Endothelial cell of umbilical vein (primary cell): ENCODE data around the gene STX4.

Experiments
- EZH2 ChIP-seq: IDR thresholded peaks from 2 replicates; pipeline ENCODE4 v1.6.1; 2012; ENCODE audit warnings: borderline replicate concordance, low read depth, mild to moderate bottlenecking, moderate library complexity, low read length, inconsistent platforms; ENCODE audit not compliant: severe bottlenecking
- JUN ChIP-seq: IDR thresholded peaks from 2 replicates; pipeline ENCODE4 v1.6.1; 2011; ENCODE audit warnings: borderline replicate concordance, low read depth; ENCODE audit not compliant: insufficient read length, insufficient read depth
- MYC ChIP-seq: IDR thresholded peaks from one replicate; pipeline ENCODE4 v1.6.1; 2011; ENCODE audit warnings: mild to moderate bottlenecking, low read depth, low read length
- POLR2A ChIP-seq: IDR thresholded peaks from 2 replicates; pipeline ENCODE4 v1.6.1; 2012; ENCODE audit warnings: low read depth, mild to moderate bottlenecking, control low read depth, low read length
- POLR2AphosphoS5 ChIP-seq: IDR thresholded peaks from 2 replicates; pipeline ENCODE4 v1.6.1; 2012; ENCODE audit warnings: low read depth, mild to moderate bottlenecking, control low read depth, low read length, moderate library complexity; ENCODE audit not compliant: insufficient read depth
- TF ChIP-seq, protein P1 (sequence below), 2 donors: IDR thresholded peaks; 1 replicate in 1 of 2; 2 replicates in 1 of 2; pipeline ENCODE4 v1.5.1; 2011; ENCODE audit warnings: low read length in 2 of 2, mild to moderate bottlenecking in 2 of 2, moderate library complexity in 2 of 2, control low read depth in 1 of 2, inconsistent platforms in 1 of 2, low read depth in 1 of 2; ENCODE audit not compliant: insufficient read depth in 1 of 2; ENCODE audit errors: extremely low read depth in 1 of 2

DNA sequence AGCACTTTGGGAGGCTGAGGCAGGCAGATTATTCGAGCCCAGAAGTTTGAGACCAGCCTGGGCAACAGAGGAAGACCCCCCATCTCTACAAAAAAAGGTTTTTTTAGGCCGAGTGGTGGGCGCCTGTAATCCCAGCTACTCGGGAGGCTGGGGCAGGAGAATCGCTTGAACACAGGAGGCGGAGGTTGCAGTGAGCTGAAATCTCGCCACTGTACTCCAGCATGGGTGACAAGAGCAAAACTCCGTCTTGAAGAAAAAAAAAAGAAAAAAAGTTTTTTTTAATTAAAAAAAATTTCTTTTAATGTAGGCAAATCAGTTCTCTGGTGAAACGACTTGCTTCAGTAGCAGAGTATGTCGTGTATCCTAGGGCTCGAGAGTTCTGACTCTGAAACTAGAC is 37.4 kb upstream of the STX4 start:
- TF ChIP-seq, protein P1, sequence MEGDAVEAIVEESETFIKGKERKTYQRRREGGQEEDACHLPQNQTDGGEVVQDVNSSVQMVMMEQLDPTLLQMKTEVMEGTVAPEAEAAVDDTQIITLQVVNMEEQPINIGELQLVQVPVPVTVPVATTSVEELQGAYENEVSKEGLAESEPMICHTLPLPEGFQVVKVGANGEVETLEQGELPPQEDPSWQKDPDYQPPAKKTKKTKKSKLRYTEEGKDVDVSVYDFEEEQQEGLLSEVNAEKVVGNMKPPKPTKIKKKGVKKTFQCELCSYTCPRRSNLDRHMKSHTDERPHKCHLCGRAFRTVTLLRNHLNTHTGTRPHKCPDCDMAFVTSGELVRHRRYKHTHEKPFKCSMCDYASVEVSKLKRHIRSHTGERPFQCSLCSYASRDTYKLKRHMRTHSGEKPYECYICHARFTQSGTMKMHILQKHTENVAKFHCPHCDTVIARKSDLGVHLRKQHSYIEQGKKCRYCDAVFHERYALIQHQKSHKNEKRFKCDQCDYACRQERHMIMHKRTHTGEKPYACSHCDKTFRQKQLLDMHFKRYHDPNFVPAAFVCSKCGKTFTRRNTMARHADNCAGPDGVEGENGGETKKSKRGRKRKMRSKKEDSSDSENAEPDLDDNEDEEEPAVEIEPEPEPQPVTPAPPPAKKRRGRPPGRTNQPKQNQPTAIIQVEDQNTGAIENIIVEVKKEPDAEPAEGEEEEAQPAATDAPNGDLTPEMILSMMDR (IDR thresholded peaks at IDR 0.05; ENCODE audit: extremely low read depth in 1 of 2, insufficient read depth in 1 of 2, low read depth in 1 of 2, low read length in 2 of 2) = no peak
- no peak for TF ChIP-seq POLR2AphosphoS5
- no peak for TF ChIP-seq POLR2A
- no peak for TF ChIP-seq JUN
- no peak for TF ChIP-seq EZH2
- no peak for TF ChIP-seq MYC
